ENCODE data around the gene INF2.

DNA sequence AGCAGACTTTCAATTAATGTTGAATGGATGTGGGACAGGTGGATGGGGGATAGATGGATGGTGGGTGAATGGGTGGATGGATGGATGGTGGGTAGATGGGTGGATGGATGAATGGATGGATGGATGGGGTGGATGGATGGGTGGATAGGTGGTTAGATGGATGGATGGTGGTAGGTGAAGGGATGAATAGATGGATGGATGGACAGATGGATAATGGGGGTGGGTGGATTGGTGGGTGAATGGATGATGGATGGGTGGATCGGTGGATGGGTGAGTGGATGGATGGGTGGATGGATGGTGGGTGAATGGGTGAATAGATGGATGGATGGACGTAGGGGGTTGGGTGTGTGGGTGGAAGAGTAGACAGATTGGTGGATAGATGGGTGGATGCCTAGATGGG lies 14.0 kb upstream of the INF2 start:
- TF ChIP-seq POLR2A (IDR thresholded peaks at IDR 0.05; ENCODE audit: low read depth, low read length) (no peak), JUN (IDR thresholded peaks at IDR 0.05; ENCODE audit: borderline replicate concordance, insufficient read depth, insufficient read length, low read depth) (no peak), POLR2AphosphoS5 (IDR thresholded peaks at IDR 0.05; ENCODE audit: insufficient read depth, low read depth, low read length) (no peak), MYC (IDR thresholded peaks at IDR 0.05; ENCODE audit: low read depth, low read length) (no peak), GATA2 (IDR thresholded peaks at IDR 0.05; ENCODE audit: insufficient read depth, insufficient read length, low read depth, low read length) (no peak)
- TF ChIP-seq, protein P1, sequence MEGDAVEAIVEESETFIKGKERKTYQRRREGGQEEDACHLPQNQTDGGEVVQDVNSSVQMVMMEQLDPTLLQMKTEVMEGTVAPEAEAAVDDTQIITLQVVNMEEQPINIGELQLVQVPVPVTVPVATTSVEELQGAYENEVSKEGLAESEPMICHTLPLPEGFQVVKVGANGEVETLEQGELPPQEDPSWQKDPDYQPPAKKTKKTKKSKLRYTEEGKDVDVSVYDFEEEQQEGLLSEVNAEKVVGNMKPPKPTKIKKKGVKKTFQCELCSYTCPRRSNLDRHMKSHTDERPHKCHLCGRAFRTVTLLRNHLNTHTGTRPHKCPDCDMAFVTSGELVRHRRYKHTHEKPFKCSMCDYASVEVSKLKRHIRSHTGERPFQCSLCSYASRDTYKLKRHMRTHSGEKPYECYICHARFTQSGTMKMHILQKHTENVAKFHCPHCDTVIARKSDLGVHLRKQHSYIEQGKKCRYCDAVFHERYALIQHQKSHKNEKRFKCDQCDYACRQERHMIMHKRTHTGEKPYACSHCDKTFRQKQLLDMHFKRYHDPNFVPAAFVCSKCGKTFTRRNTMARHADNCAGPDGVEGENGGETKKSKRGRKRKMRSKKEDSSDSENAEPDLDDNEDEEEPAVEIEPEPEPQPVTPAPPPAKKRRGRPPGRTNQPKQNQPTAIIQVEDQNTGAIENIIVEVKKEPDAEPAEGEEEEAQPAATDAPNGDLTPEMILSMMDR (IDR thresholded peaks at IDR 0.05; ENCODE audit: extremely low read depth in 1 of 2, insufficient read depth in 1 of 2, low read depth in 1 of 2, low read length in 2 of 2), result no peak

All from endothelial cell of umbilical vein (primary cell).